Neural crest cell (in vitro differentiated cells): ENCODE data around the gene PRICKLE4. TPM values are rescaled to one million over a fixed set of nuclear protein-coding genes. Genes with fewer than 3 reads are reported as not detected.

Experiments used
- DNase-seq: peaks from one replicate; pipeline ENCODE4 v3.0.0; 2021; ENCODE audit warnings: low read depth, mixed read lengths, low spot score
- H3K27ac Mint-ChIP-seq: one replicate; pipeline ENCODE4 v1.8.0; 2021; ENCODE audit warnings: mild to moderate bottlenecking, mixed read lengths; ENCODE audit not compliant: unreplicated experiment
- H3K27me3 Mint-ChIP-seq: 2 replicates; pipeline ENCODE4 v1.8.0; 2021; ENCODE audit warnings: low read depth, mild to moderate bottlenecking, mixed read lengths
- H3K36me3 Mint-ChIP-seq: 2 replicates; pipeline ENCODE4 v1.8.0; 2021; ENCODE audit warnings: low read depth, mild to moderate bottlenecking, mixed read lengths
- H3K4me1 Mint-ChIP-seq: 2 replicates; pipeline ENCODE4 v1.8.0; 2021; ENCODE audit warnings: mixed read lengths
- H3K4me3 Mint-ChIP-seq: one replicate; pipeline ENCODE4 v1.8.0; 2021; ENCODE audit warnings: mild to moderate bottlenecking, mixed read lengths
- H3K9me3 Mint-ChIP-seq: 2 replicates; pipeline ENCODE4 v1.8.0; 2021; ENCODE audit warnings: mixed read lengths
- total RNA-seq: library from RNA; stranded (reverse); gene quantifications from 2 replicates; pipeline ENCODE4 v1.2.1, GENCODE V29; 2021
- TF ChIP-seq, protein P1 (sequence below): fragments of 200-600 bp; sonication (generic); conservative IDR thresholded peaks from 2 replicates; pipeline ENCODE4 v1.5.0; 2021; ENCODE audit warnings: antibody characterized with exemption, mild to moderate bottlenecking

PRICKLE4 gene
- total RNA-seq, 1 donor from 2014 or later: 4.1 TPM

DNA sequence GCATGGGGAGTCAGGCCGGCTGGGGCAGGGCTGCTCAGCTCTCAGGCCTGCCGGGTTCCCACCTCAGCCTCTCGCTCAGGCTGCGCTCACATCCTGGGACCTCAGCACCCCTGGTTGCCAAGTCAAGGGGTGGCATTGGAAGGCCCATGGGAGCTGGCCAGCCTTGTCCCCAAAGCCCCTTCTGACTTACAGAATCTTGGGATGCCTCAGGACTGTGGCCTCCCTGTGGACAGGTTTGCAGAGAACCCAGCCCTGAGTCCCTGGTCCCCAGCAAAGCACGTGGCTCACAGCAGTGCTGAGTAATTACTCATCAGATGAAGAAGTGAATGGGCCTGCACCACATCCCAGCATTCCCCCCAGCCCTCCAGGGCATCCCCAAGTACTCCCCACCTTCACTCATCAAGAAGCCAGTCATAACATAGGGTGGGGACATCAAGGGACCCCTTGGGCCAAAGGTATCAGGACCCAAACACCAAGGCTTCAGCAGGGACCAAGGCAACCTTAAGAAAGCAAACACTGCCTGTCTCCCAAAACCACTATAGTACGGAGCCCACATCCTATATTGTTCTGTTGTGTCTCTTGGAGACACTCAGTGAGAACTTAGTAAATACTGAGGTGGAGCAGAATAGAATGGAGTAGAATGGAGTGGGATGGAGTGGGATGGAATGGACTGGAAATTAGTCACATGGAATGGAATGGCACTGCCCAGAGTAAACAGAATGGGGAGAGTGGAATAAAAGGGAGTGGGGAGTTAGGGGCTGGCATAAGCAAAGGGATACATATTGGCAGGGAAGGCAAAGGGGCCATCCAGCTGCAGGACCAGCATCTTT, 37.0 kb upstream of the PRICKLE4 start:
- no peaks in the 10 kb centered on the region for H3K27me3 Mint-ChIP-seq
- H3K4me1 Mint-ChIP-seq: peaks cover 8% of the 10 kb centered on the region
- DNase-seq: no peak
- no peak overlapping the region for H3K4me3 Mint-ChIP-seq
- no peaks in the 10 kb centered on the region for H3K36me3 Mint-ChIP-seq
- TF ChIP-seq, protein P1, sequence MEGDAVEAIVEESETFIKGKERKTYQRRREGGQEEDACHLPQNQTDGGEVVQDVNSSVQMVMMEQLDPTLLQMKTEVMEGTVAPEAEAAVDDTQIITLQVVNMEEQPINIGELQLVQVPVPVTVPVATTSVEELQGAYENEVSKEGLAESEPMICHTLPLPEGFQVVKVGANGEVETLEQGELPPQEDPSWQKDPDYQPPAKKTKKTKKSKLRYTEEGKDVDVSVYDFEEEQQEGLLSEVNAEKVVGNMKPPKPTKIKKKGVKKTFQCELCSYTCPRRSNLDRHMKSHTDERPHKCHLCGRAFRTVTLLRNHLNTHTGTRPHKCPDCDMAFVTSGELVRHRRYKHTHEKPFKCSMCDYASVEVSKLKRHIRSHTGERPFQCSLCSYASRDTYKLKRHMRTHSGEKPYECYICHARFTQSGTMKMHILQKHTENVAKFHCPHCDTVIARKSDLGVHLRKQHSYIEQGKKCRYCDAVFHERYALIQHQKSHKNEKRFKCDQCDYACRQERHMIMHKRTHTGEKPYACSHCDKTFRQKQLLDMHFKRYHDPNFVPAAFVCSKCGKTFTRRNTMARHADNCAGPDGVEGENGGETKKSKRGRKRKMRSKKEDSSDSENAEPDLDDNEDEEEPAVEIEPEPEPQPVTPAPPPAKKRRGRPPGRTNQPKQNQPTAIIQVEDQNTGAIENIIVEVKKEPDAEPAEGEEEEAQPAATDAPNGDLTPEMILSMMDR: no peak
- no peaks in the 10 kb centered on the region for H3K9me3 Mint-ChIP-seq
- H3K27ac Mint-ChIP-seq: peak overlapping the region; percentile 58

DNA sequence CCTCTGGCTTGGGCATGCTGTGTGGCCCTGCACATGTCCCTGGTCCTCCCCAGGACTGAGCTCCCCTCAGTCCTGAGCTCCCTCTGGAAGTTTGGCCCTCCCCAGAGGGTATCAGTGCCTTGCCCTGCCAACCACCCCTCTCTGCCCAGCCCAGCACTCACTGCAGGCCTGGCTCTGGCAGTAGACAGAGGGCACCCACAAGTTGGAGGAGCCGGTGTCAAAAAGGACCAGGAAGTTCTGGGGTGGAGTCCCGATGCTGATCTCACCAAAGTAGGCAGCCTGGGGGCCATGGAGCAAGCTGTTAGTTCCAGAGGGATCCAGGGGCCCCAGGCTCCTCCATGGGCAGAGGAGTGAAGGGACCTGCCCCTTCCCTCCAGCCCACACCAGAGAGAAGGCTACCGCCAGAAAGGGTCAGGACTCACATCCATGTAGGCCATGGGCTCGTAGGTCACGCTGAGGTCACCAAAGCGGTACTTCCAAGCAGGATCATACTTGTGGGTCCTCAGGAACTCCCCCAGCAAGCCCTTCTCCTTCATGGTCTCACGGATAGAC, 36.3 kb upstream of the PRICKLE4 start:
- no peaks in the 10 kb centered on the region for H3K36me3 Mint-ChIP-seq

DNA sequence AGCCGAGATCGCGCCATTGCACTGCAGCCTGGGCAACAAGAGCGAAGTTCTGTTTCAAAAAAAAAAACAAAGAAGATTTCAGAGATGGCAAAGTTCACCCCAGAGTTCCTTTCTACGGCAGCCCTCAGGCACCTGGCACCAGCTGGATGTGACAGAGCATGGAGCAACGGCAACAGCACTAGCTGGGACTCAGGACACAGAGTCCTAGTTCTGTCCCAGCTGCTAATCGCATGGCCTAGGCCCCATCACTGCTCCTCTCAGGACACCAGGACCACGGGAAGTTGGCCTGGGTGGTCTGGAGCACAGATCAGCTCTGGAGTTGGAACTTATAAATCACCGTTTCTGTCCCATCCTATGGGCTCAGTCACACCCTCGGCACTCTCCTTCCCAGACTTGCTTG, 34.5 kb upstream of the PRICKLE4 start:
- no peak overlapping the region for H3K4me3 Mint-ChIP-seq
- H3K27me3 Mint-ChIP-seq: no peaks in the 10 kb centered on the region
- TF ChIP-seq, protein P1: no peak
- no peaks in the 10 kb centered on the region for H3K9me3 Mint-ChIP-seq
- no peaks in the 10 kb centered on the region for H3K36me3 Mint-ChIP-seq
- no peak for DNase-seq
- peaks cover 3% of the 10 kb centered on the region for H3K4me1 Mint-ChIP-seq
- H3K27ac Mint-ChIP-seq: no peak overlapping the region

More for the DNA sequence above, 36.3 kb upstream of the PRICKLE4 start:
- H3K27ac Mint-ChIP-seq: no peak overlapping the region
- no peaks in the 10 kb centered on the region for H3K27me3 Mint-ChIP-seq
- H3K9me3 Mint-ChIP-seq: no peaks in the 10 kb centered on the region
- TF ChIP-seq, protein P1: no peak
- H3K4me3 Mint-ChIP-seq: no peak overlapping the region
- H3K4me1 Mint-ChIP-seq: peaks cover 3% of the 10 kb centered on the region
- DNase-seq: no peak

DNA sequence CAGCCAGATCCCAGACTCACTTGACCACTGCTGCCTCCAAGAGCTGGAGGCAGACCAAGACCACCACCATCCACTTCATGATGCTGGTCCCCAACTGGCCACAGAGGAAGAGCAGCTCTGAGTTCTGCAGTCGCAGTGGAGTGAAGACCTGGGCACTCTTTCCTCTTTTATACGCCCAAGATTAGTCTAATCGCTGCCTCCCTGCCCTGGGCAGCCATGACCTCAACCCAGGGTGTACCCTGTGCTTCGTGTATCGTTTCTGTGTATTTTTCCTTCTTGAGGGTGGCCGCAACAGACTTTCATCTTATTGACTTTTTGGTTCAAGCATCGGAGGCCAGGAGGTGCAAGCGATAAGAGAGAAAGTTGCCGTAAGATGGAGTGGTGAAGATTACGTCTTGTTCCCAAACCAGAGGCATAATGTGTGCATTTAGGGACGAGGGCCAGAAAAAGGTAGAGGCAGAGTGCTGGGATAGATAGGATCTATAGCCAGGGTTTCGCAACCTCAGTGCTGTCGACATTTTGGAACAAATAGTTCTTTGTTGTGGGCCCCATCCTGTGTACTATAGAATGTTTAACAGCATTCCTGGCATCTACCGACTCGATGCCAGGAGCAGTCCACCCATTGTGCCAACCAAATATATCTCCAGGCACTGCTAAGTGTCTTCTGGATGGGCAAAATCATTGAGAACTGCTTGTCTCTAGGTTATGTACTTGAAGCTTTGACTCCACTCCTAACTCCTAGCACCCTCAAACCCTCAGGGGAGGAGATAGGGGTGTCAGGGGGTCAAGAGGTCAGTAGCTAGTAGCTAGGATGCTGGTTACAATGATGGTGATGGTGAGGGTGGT, 33.1 kb upstream of the PRICKLE4 start, which contains the start of gene PGC:
Gene PGC (minus strand): TSS at position 142 of the 846 bp plus-strand sequence. CDS start 63 bp downstream, at position 79.
- H3K36me3 Mint-ChIP-seq: no peaks in the 10 kb centered on the region
- H3K27me3 Mint-ChIP-seq: no peaks in the 10 kb centered on the region
- no peak within 1 kb of the TSS for H3K27ac Mint-ChIP-seq
- TF ChIP-seq, protein P1: no peak
- no peak within 1 kb of the TSS for H3K4me3 Mint-ChIP-seq
- DNase-seq: no peak
- H3K9me3 Mint-ChIP-seq: no peaks in the 10 kb centered on the region
- no peaks in the 10 kb centered on the region for H3K4me1 Mint-ChIP-seq

DNA sequence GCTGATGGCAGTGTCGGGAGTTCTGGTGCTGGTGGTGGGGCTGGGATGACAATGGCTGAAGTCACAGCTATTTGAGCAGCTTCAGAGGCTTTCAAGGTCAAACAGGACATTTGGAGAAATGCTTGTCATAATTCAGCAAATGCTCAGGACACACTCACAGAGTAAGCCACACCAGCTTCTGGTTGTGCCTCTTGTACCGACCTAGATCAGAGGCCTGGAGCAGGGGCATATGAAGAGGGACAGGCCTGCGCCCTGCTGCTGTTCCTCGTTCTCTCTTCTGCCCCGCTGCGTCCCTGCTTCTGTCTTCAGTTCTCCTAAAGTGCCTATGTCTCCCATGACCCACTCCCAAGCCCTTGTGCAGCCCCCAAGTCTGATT, 32.5 kb upstream of the PRICKLE4 start:
- Mint-ChIP-seq H3K36me3 (no peaks in the 10 kb centered on the region), H3K27ac (no peak overlapping the region), H3K9me3 (no peaks in the 10 kb centered on the region), H3K4me1 (no peaks in the 10 kb centered on the region), H3K27me3 (peaks cover 1% of the 10 kb centered on the region), H3K4me3 (no peak overlapping the region)
- no peak for DNase-seq
- TF ChIP-seq, protein P1: no peak
